ENCODE data around the gene GRIK4. TPM values are rescaled to one million over a fixed set of nuclear protein-coding genes. Genes with fewer than 3 reads are reported as not detected.

GRIK4 gene
- total and polyA plus RNA-seq, 9 of the 15 experiments (the other 6 are each of a cell fraction or from before 2014, with no cell fraction given), result not detected

DNA sequence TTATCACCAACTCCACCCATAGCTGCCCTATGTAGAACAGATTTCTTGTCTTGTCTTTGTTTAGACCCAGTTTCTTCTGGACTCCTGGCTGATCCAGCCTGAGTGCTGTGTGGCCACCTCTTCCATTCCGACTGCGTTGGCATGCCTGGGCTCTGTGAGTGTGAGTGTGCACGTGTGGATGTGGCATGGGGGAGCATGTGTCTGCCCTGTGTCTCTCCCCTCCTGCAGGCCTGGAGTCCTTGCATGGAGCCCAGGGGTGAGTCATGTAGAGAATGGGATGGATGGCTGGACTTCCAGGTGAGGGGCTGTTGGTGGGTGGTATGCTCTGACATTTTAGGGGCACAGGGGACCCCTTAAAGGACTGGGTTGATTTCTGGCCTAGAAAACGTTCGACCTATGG lies 194.7 kb downstream of the GRIK4 start (continued):
- TF ChIP-seq, protein P1, sequence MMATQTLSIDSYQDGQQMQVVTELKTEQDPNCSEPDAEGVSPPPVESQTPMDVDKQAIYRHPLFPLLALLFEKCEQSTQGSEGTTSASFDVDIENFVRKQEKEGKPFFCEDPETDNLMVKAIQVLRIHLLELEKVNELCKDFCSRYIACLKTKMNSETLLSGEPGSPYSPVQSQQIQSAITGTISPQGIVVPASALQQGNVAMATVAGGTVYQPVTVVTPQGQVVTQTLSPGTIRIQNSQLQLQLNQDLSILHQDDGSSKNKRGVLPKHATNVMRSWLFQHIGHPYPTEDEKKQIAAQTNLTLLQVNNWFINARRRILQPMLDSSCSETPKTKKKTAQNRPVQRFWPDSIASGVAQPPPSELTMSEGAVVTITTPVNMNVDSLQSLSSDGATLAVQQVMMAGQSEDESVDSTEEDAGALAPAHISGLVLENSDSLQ (IDR thresholded peaks at IDR 0.05), result no peak
- TF ChIP-seq FOXA3 (CRISPR knock-in tag; conservative IDR thresholded peaks at IDR 0.05 in 1 of 2, IDR thresholded peaks at IDR 0.05 in 1 of 2) (no peak), ZNF174 (CRISPR knock-in tag; IDR thresholded peaks at IDR 0.05) (no peak), ZNF431 (CRISPR knock-in tag; IDR thresholded peaks at IDR 0.05) (no peak), NFRKB (IDR thresholded peaks at IDR 0.05; ENCODE audit: low read depth) (no peak), HLTF (IDR thresholded peaks at IDR 0.05) (no peak), ELF1 (tag; IDR thresholded peaks at IDR 0.05) (no peak), SMAD4 (CRISPR knock-in tag; conservative IDR thresholded peaks at IDR 0.05) (no peak)
- TF ChIP-seq, protein P2, sequence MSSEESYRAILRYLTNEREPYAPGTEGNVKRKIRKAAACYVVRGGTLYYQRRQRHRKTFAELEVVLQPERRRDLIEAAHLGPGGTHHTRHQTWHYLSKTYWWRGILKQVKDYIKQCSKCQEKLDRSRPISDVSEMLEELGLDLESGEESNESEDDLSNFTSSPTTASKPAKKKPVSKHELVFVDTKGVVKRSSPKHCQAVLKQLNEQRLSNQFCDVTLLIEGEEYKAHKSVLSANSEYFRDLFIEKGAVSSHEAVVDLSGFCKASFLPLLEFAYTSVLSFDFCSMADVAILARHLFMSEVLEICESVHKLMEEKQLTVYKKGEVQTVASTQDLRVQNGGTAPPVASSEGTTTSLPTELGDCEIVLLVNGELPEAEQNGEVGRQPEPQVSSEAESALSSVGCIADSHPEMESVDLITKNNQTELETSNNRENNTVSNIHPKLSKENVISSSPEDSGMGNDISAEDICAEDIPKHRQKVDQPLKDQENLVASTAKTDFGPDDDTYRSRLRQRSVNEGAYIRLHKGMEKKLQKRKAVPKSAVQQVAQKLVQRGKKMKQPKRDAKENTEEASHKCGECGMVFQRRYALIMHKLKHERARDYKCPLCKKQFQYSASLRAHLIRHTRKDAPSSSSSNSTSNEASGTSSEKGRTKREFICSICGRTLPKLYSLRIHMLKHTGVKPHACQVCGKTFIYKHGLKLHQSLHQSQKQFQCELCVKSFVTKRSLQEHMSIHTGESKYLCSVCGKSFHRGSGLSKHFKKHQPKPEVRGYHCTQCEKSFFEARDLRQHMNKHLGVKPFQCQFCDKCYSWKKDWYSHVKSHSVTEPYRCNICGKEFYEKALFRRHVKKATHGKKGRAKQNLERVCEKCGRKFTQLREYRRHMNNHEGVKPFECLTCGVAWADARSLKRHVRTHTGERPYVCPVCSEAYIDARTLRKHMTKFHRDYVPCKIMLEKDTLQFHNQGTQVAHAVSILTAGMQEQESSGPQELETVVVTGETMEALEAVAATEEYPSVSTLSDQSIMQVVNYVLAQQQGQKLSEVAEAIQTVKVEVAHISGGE (CRISPR knock-in tag; IDR thresholded peaks at IDR 0.05), result no peak
- TF ChIP-seq, protein P3, sequence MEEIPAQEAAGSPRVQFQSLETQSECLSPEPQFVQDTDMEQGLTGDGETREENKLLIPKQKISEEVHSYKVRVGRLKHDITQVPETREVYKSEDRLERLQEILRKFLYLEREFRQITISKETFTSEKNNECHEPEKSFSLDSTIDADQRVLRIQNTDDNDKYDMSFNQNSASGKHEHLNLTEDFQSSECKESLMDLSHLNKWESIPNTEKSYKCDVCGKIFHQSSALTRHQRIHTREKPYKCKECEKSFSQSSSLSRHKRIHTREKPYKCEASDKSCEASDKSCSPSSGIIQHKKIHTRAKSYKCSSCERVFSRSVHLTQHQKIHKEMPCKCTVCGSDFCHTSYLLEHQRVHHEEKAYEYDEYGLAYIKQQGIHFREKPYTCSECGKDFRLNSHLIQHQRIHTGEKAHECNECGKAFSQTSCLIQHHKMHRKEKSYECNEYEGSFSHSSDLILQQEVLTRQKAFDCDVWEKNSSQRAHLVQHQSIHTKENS (CRISPR knock-in tag; IDR thresholded peaks at IDR 0.05), result no peak

Data from K562 (cell line).